H1 (cell line): ENCODE results near the gene LIPF. TPM values are rescaled to one million over a fixed set of nuclear protein-coding genes. Genes with fewer than 3 reads are reported as not detected.

Experiments used
- CTCF ChIA-PET: fragments of 300-600 bp; sonication (Branson Sonifier 250); formaldehyde crosslinking; loops from one replicate; lab custom pipeline; 2021; ENCODE audit not compliant: partially characterized antibody; lab: Charles Lee
- POLR2A ChIA-PET: fragments of 300-600 bp; sonication (Branson Sonifier 250); formaldehyde crosslinking; loops from one replicate; lab custom pipeline; 2021; ENCODE audit warnings: inconsistent platforms; ENCODE audit not compliant: partially characterized antibody; lab: Charles Lee
- DNase-seq, 2 experiments: peaks; one replicate each; pipeline versions ENCODE4 v3.0.0 to v3.0.0-alpha.2; 2010 to 2022; ENCODE audit warnings: low spot score in 2 of 2, low read depth in 1 of 2, mixed read lengths in 1 of 2
- FAIRE-seq: peaks from 2 replicates; lab custom pipeline; 2011; peaks lifted over from hg19 to GRCh38; lab: Jason Lieb, UNC
- H2AFZ ChIP-seq: 2 replicates; pipeline ENCODE4 v1.8.1; 2012; ENCODE audit warnings: low read length, inconsistent platforms
- H2AK5ac ChIP-seq: 2 replicates; pipeline ENCODE4 v1.6.1; 2013; ENCODE audit warnings: low read depth, low read length
- H2BK120ac ChIP-seq: replicated peaks from 2 replicates; pipeline ENCODE3; 2013; ENCODE audit warnings: low read depth, low read length, inconsistent platforms
- H2BK12ac ChIP-seq: 2 replicates; pipeline ENCODE4 v1.6.1; 2013; ENCODE audit warnings: low read depth, low read length
- H2BK15ac ChIP-seq: 2 replicates; pipeline ENCODE4 v1.6.1; 2013; ENCODE audit warnings: low read length
- H2BK20ac ChIP-seq: 2 replicates; pipeline ENCODE4 v1.6.1; 2013; ENCODE audit warnings: low read length
- H2BK5ac ChIP-seq: 2 replicates; pipeline ENCODE4 v1.6.1; 2013; ENCODE audit warnings: low read depth, low read length
- H3K14ac ChIP-seq: 2 replicates; pipeline ENCODE4 v1.6.1; 2013; ENCODE audit warnings: inconsistent platforms; ENCODE audit not compliant: insufficient read length
- H3K18ac ChIP-seq: 2 replicates; pipeline ENCODE4 v1.6.1; 2013; ENCODE audit warnings: low read length; ENCODE audit errors: extremely low read depth
- H3K23ac ChIP-seq: 2 replicates; pipeline ENCODE4 v1.6.1; 2013; ENCODE audit warnings: inconsistent platforms; ENCODE audit not compliant: insufficient read length
- H3K23me2 ChIP-seq: 2 replicates; pipeline ENCODE4 v1.6.1; 2013; ENCODE audit warnings: low read depth, low read length
- H3K27ac ChIP-seq: 2 replicates; pipeline ENCODE4 v1.6.1; 2011; ENCODE audit warnings: low read depth, low read length, inconsistent platforms
- H3K27me3 ChIP-seq, 4 experiments: replicated peaks in 1 of 4; 1 replicate in 1 of 4; 2 replicates in 3 of 4; pipeline versions ENCODE4 v1.6.1 to v1.8.1; 2011 to 2013; ENCODE audit warnings: low read length in 3 of 4, mild to moderate bottlenecking in 3 of 4, inconsistent platforms in 2 of 4, mixed read lengths in 2 of 4, moderate library complexity in 1 of 4; ENCODE audit not compliant: control insufficient read depth in 3 of 4, insufficient read depth in 3 of 4; ENCODE audit errors: extremely low read depth in 1 of 4
- H3K36me3 ChIP-seq, 4 experiments: 2 replicates each; pipeline versions ENCODE4 v1.6.1 to v1.8.1; 2011 to 2013; ENCODE audit warnings: mild to moderate bottlenecking in 4 of 4, low read length in 3 of 4, moderate library complexity in 2 of 4, control low read depth in 1 of 4, inconsistent platforms in 1 of 4; ENCODE audit not compliant: insufficient read depth in 4 of 4, control insufficient read depth in 2 of 4
- H3K4ac ChIP-seq: replicated peaks from 2 replicates; pipeline ENCODE3; 2013; ENCODE audit warnings: low read length, low read depth, mixed read lengths, inconsistent platforms; ENCODE audit not compliant: insufficient read length
- H3K4me1 ChIP-seq, 4 experiments: replicated peaks in 1 of 4; 1 replicate in 1 of 4; 2 replicates in 3 of 4; pipeline versions ENCODE4 v1.6.1 to v1.8.1; 2011 to 2013; ENCODE audit warnings: low read length in 3 of 4, inconsistent platforms in 2 of 4, mixed read lengths in 1 of 4; ENCODE audit not compliant: insufficient read depth in 4 of 4, control insufficient read depth in 3 of 4
- H3K4me2 ChIP-seq, 2 experiments: 2 replicates each; pipeline versions ENCODE4 v1.6.1 to v1.8.1; 2011 to 2013; ENCODE audit warnings: low read depth in 2 of 2, low read length in 2 of 2, control low read depth in 1 of 2, inconsistent platforms in 1 of 2, mild to moderate bottlenecking in 1 of 2; ENCODE audit not compliant: insufficient read depth in 1 of 2
- H3K4me3 ChIP-seq, 4 experiments: fragments of 200-600, 300-600 bp in 1 of 4; sonication (generic), shearing (Covaris generic), sonication (Bioruptor Twin) in 1 of 4; 2 replicates each; pipeline versions ENCODE4 v1.5.1 to v1.8.1; 2011 to 2016; ENCODE audit warnings: low read length in 4 of 4, low read depth in 3 of 4, control low read depth in 2 of 4, inconsistent platforms in 2 of 4, mild to moderate bottlenecking in 2 of 4, mixed read lengths in 1 of 4, moderate library complexity in 1 of 4; ENCODE audit not compliant: insufficient read depth in 2 of 4; ENCODE audit errors: extremely low read depth in 1 of 4
- H3K56ac ChIP-seq: replicated peaks from 2 replicates; pipeline ENCODE3; 2013; ENCODE audit warnings: low read depth, mild to moderate bottlenecking, mixed read lengths, low read length, inconsistent platforms; ENCODE audit not compliant: insufficient read length
- H3K79me1 ChIP-seq: 2 replicates; pipeline ENCODE4 v1.6.1; 2013; ENCODE audit warnings: low read depth, low read length, control low read depth
- H3K79me2 ChIP-seq, 2 experiments: 2 replicates each; pipeline versions ENCODE4 v1.6.1 to v1.8.1; 2012 to 2013; ENCODE audit warnings: low read length in 2 of 2, mild to moderate bottlenecking in 2 of 2, inconsistent platforms in 1 of 2; ENCODE audit not compliant: insufficient read depth in 2 of 2, control insufficient read depth in 1 of 2
- H3K9ac ChIP-seq, 4 experiments: replicated peaks in 1 of 4; 1 replicate in 1 of 4; 2 replicates in 3 of 4; pipeline versions ENCODE4 v1.6.1 to v1.8.1; 2011 to 2013; ENCODE audit warnings: low read depth in 3 of 4, low read length in 3 of 4, control low read depth in 2 of 4, mild to moderate bottlenecking in 2 of 4, moderate library complexity in 2 of 4, inconsistent platforms in 1 of 4; ENCODE audit errors: extremely low read depth in 1 of 4
- H3K9me3 ChIP-seq, 2 experiments: 2 replicates each; pipeline versions ENCODE4 v1.6.1 to v1.8.1; 2012 to 2013; ENCODE audit warnings: mild to moderate bottlenecking in 2 of 2, moderate library complexity in 2 of 2, control low read depth in 1 of 2, inconsistent platforms in 1 of 2, low read depth in 1 of 2, low read length in 1 of 2, mixed read lengths in 1 of 2; ENCODE audit not compliant: insufficient read depth in 2 of 2
- H4K20me1 ChIP-seq, 2 experiments: replicated peaks in 1 of 2; 2 replicates each; pipeline versions ENCODE3 to v1.8.1; 2011 to 2013; ENCODE audit warnings: inconsistent platforms in 2 of 2, low read length in 2 of 2, mild to moderate bottlenecking in 1 of 2; ENCODE audit not compliant: insufficient read depth in 2 of 2, control insufficient read depth in 1 of 2
- H4K5ac ChIP-seq: 2 replicates; pipeline ENCODE4 v1.6.1; 2013; ENCODE audit warnings: low read length, low read depth, mixed read lengths, inconsistent platforms; ENCODE audit not compliant: insufficient read length
- H4K8ac ChIP-seq: 2 replicates; pipeline ENCODE4 v1.8.0; 2013; ENCODE audit warnings: mild to moderate bottlenecking, moderate library complexity, low read length, inconsistent platforms; ENCODE audit not compliant: insufficient read depth; ENCODE audit errors: extremely low read depth
- H4K91ac ChIP-seq: replicated peaks from 2 replicates; pipeline ENCODE3; 2013; ENCODE audit warnings: low read length, mixed read lengths, inconsistent platforms; ENCODE audit not compliant: insufficient read length
- BRCA1 ChIP-seq: IDR thresholded peaks from 2 replicates; pipeline ENCODE4 v1.6.1; 2012; ENCODE audit warnings: low read depth, low read length, improper control_type of control experiment
- CBX8 ChIP-seq: fragments of 300-800, 300-1000 bp; sonication (generic); IDR thresholded peaks from 2 replicates; pipeline ENCODE4 v1.7.1; 2016; ENCODE audit warnings: low read depth, low read length, borderline replicate concordance
- KDM1A ChIP-seq: fragments of 200-600, 300-600 bp; sonication (generic); IDR thresholded peaks from 2 replicates; pipeline ENCODE4 v1.7.1; 2016; ENCODE audit warnings: mild to moderate bottlenecking, low read length, borderline replicate concordance
- KDM5A ChIP-seq: fragments of 200-600 bp; IDR thresholded peaks from 2 replicates; pipeline ENCODE4 v1.7.1; 2012; ENCODE audit warnings: mild to moderate bottlenecking, low read length, inconsistent platforms, mixed read lengths
- PHF8 ChIP-seq: fragments of 200-600 bp; sonication (generic); conservative IDR thresholded peaks from 2 replicates; pipeline ENCODE4 v1.7.1; 2012; ENCODE audit warnings: low read depth, mild to moderate bottlenecking, inconsistent platforms, low read length, moderate library complexity
- TEAD4 ChIP-seq: IDR thresholded peaks from 2 replicates; pipeline ENCODE4 v1.6.1; 2012; ENCODE audit warnings: low read depth, low read length, inconsistent platforms, mixed read lengths
- WGBS, 2 experiments: shearing (Covaris generic) in 1 of 2; methylation state at CpG; one replicate each; pipeline versions ENCODE4 v1.1.6 to v1.1.7; 2013 to 2015; ENCODE audit warnings: low lambda C conversion rate in 2 of 2, mixed read lengths in 2 of 2, inconsistent platforms in 1 of 2, low coverage in 1 of 2, missing lambda C conversion rate in 1 of 2; ENCODE audit not compliant: insufficient replicate concordance in 2 of 2, insufficient coverage in 1 of 2, insufficient read length in 1 of 2; ENCODE audit errors: extremely low coverage in 1 of 2, missing lambda C conversion rate in 1 of 2; 5-methylcytosine and 5-hydroxymethylcytosine counted together
- polyA plus RNA-seq, 7 experiments: library from polyadenylated mRNA; depleted of rRNA in 3 of 7; stranded (reverse) in 5 of 7; unstranded in 2 of 7; fragments of >200 nt in 5 of 7; fragments of 200-250 nt in 2 of 7; gene quantifications; 1 replicate in 5 of 7; 2 replicates in 1 of 7; 4 replicates in 1 of 7; pipeline versions ENCODE4 v1.2.1 to v1.2.3, GENCODE V29; 2011 to 2013; ENCODE audit warnings: missing spikeins in 2 of 7, mixed read lengths in 2 of 7
- total RNA-seq: library from RNA; stranded (reverse); fragmentation: NEBNext Ultra II Directional; extraction: Animal tissue kit (Norgen Biotek cat#: 25700); gene quantifications from 2 replicates; pipeline ENCODE4 v1.2.1, GENCODE V29; 2021
- TF ChIP-seq, protein P1 (sequence below): IDR thresholded peaks from 2 replicates; pipeline ENCODE4 v1.6.1; 2012; ENCODE audit warnings: inconsistent platforms

The LIPF gene
- total and polyA plus RNA-seq, 2 of the 8 experiments (the other 6 are each of a cell fraction or from before 2014, with no cell fraction given) = not detected

DNA sequence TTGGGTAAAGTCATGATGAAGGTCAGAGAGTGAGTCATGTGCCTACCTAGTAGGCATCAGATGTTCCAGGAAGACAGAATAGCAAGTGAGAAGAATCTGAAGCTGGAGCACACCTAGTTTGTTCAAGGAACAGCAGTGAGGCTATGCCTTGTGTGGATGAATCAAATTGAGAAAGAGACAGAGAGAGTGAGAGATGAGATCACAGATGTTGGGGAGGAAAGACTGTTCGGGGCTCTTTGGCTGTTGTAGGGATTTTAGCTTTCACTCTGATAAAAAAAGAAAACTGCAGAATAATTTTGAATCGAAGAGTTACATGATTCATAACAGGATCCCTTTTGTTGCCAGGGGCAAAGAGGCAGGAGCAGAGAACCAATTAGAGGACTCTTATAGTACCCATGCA lies 6.3 kb downstream of the LIPF start:
- FAIRE-seq = no peak
- H3K4me2 ChIP-seq = no peak overlapping the region
- H2BK120ac ChIP-seq = no peak overlapping the region
- H3K23ac ChIP-seq = no peak overlapping the region
- no peak overlapping the region for H2BK12ac ChIP-seq
- H4K91ac ChIP-seq = no peak overlapping the region
- H3K27me3 ChIP-seq = no peaks in the 10 kb centered on the region
- H3K36me3 ChIP-seq = no peaks in the 10 kb centered on the region
- no peaks in the 10 kb centered on the region for H3K79me2 ChIP-seq
- no peaks in the 10 kb centered on the region for H3K79me1 ChIP-seq
- H3K18ac ChIP-seq = no peak overlapping the region
- H3K9me3 ChIP-seq = no peaks in the 10 kb centered on the region
- no peak overlapping the region for H2BK15ac ChIP-seq
- no peak overlapping the region for H2BK5ac ChIP-seq
- ChIA-PET POLR2A (no interaction called here), CTCF (interaction anchor here (1.0 kb wide), 1 partner anchor 99 kb away, joined by 3 read pairs; no protein-coding TSS in a partner anchor)
- H3K56ac ChIP-seq = no peak overlapping the region
- no peak overlapping the region for H4K8ac ChIP-seq
- H3K9ac ChIP-seq = no peak overlapping the region
- H4K5ac ChIP-seq = no peak overlapping the region
- H3K4ac ChIP-seq = no peak overlapping the region
- DNase-seq = no peak
- no peak overlapping the region for H3K27ac ChIP-seq
- H4K20me1 ChIP-seq = no peaks in the 10 kb centered on the region
- H3K4me1 ChIP-seq = no peaks in the 10 kb centered on the region
- no peaks in the 10 kb centered on the region; the same call in 1 of the 2 replicates for H3K23me2 ChIP-seq
- no peak overlapping the region for H2AK5ac ChIP-seq
- H3K4me3 ChIP-seq = no peak overlapping the region
- WGBS, 2 experiments = 83% methylated on average over 2 of the region's 2 CpGs; no CpG with 5 or more reads in 1 of the 2 experiments
- H3K14ac ChIP-seq = no peak overlapping the region
- no peak overlapping the region for H2AFZ ChIP-seq
- H2BK20ac ChIP-seq = no peak overlapping the region
- TF ChIP-seq KDM5A (no peak), CBX8 (no peak), KDM1A (no peak), BRCA1 (no peak), TEAD4 (no peak), PHF8 (no peak)
- TF ChIP-seq, protein P1, sequence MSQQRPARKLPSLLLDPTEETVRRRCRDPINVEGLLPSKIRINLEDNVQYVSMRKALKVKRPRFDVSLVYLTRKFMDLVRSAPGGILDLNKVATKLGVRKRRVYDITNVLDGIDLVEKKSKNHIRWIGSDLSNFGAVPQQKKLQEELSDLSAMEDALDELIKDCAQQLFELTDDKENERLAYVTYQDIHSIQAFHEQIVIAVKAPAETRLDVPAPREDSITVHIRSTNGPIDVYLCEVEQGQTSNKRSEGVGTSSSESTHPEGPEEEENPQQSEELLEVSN = no peak
